Motor neuron (in vitro differentiated cells): ENCODE measurements around the gene RUNX1. TPM values are rescaled to one million over a fixed set of nuclear protein-coding genes. Genes with fewer than 3 reads are reported as not detected.

Experiments used
- ATAC-seq, 8 experiments: fragments of 200-7000 bp; cut with Tn5 transposase; replicated peaks in 6 of 8; 2 replicates each; pipeline ENCODE4 v1.8.0; 2021; ENCODE audit warnings: mild to moderate bottlenecking in 8 of 8, moderate library complexity in 8 of 8
- H3K27ac ChIP-seq, 2 donors: fragments of 250-450 bp; sonication (Bioruptor Pico); 2 replicates each; pipeline ENCODE4 v1.9.0; 2021; ENCODE audit warnings: antibody characterized with exemption in 2 of 2, mild to moderate bottlenecking in 2 of 2, moderate library complexity in 1 of 2
- H3K4me1 ChIP-seq, 2 donors: fragments of 250-450 bp; sonication (Bioruptor Pico); replicated peaks in 1 of 2; 2 replicates each; pipeline ENCODE4 v1.6.1; 2021; ENCODE audit warnings: antibody characterized with exemption in 2 of 2, mild to moderate bottlenecking in 2 of 2, moderate library complexity in 1 of 2
- H3K4me3 ChIP-seq, 5 donors: fragments of 250-450 bp; sonication (Bioruptor Pico); 2 replicates each; pipeline ENCODE4 v1.9.0; 2021; ENCODE audit warnings: antibody characterized with exemption in 5 of 5, mild to moderate bottlenecking in 5 of 5, moderate library complexity in 4 of 5
- WGBS, 10 experiments: fragments of 450-650 bp; shearing (Covaris generic); methylation state at CpG; one replicate each; pipeline ENCODE4 v1.0.0; 2022; 5-methylcytosine and 5-hydroxymethylcytosine counted together
- in situ Hi-C, 9 experiments: fragments of 400-800 bp; cut with MboI; loops; one replicate each; pipeline ENCODE4 v1.15.0; 2021; ENCODE audit warnings: low sequenced_read_pairs in 9 of 9, low pct_unique_long_range_greater_than_20kb in 2 of 9; ENCODE audit not compliant: unreplicated experiment in 9 of 9
- total RNA-seq, 8 experiments: library from RNA; unstranded; fragments of 300-600 nt; gene quantifications; 2 replicates each; pipeline versions ENCODE4 v1.2.3 to v1.2.4, GENCODE V29; 2022

The RUNX1 gene
- total RNA-seq, 8 experiments from 2014 or later: 0.05 to 49.0 (median 3.6) TPM

- no peak overlapping the region for H3K4me3 ChIP-seq
- H3K4me1 ChIP-seq: peaks cover 0 to 4% of the 10 kb centered on the region in 2 donors
- ATAC-seq: no peak
- H3K27ac ChIP-seq: no peak overlapping the region
- in situ Hi-C loops: no loop called here
- WGBS, 10 experiments: 52 to 100% (median 85%) methylated on average over 2 to 11 of the region's 15 CpGs; no CpG with 5 or more reads in 2 of the 10 experiments
Measured at GRCh38 chr21:34819357-34819999, 229.6 kb downstream of the RUNX1 start.

- H3K4me1 ChIP-seq: peaks cover 0 to 9% of the 10 kb centered on the region in 2 donors
- H3K27ac ChIP-seq: no peak overlapping the region
- in situ Hi-C loops: no loop called here
- WGBS, 10 experiments: 60 to 90% (median 85%) methylated on average over 1 to 5 of the region's 8 CpGs; no CpG with 5 or more reads in 4 of the 10 experiments
- H3K4me3 ChIP-seq: no peak overlapping the region
- ATAC-seq: peak in 1 of 8 experiments; percentile 21
Measured at GRCh38 chr21:34818662-34819158, 230.4 kb downstream of the RUNX1 start.

- WGBS, 10 experiments: 69 to 100% (median 84%) methylated on average over 1 to 7 of the region's 16 CpGs; no CpG with 5 or more reads in 3 of the 10 experiments
- Histone ChIP-seq H3K4me3 (no peak overlapping the region), H3K27ac (no peak overlapping the region), H3K4me1 (peaks cover 0 to 9% of the 10 kb centered on the region in 2 donors)
- no peak for ATAC-seq
- in situ Hi-C loops: no loop called here
Measured at GRCh38 chr21:34817821-34818661, 231.1 kb downstream of the RUNX1 start.

GRCh38 chr21:34815831-34816705 is 233.0 kb downstream of the RUNX1 start:
- H3K27ac ChIP-seq: no peak overlapping the region
- in situ Hi-C loops: no loop called here
- no peak for ATAC-seq
- peaks cover 3 to 17% of the 10 kb centered on the region in 2 donors for H3K4me1 ChIP-seq
- WGBS, 10 experiments: 80 to 100% (median 88%) methylated on average over 1 to 8 of the region's 9 CpGs; no CpG with 5 or more reads in 4 of the 10 experiments
- no peak overlapping the region for H3K4me3 ChIP-seq

GRCh38 chr21:34814529-34814951 is 234.6 kb downstream of the RUNX1 start:
- no peak overlapping the region for H3K4me3 ChIP-seq
- in situ Hi-C loops: no loop called here
- H3K4me1 ChIP-seq: peaks cover 6 to 20% of the 10 kb centered on the region in 2 donors
- no peak overlapping the region for H3K27ac ChIP-seq
- 50 to 100% (median 68%) methylated on average over 1 to 5 of the region's 6 CpGs; no CpG with 5 or more reads in 3 of the 10 experiments for WGBS, 10 experiments
- no peak for ATAC-seq

- ATAC-seq: peak in 2 of 8 experiments; percentile 10 to 11
- in situ Hi-C loops: no loop called here
- no peak overlapping the region for H3K4me3 ChIP-seq
- no peak overlapping the region for H3K27ac ChIP-seq
- 78 to 100% (median 89%) methylated on average over 2 to 5 of the region's 10 CpGs; no CpG with 5 or more reads in 2 of the 10 experiments for WGBS, 10 experiments
- H3K4me1 ChIP-seq: peaks cover 6 to 20% of the 10 kb centered on the region in 2 donors
Measured at GRCh38 chr21:34813266-34813894, 235.7 kb downstream of the RUNX1 start.

- Histone ChIP-seq H3K4me3 (no peak overlapping the region), H3K4me1 (peaks cover 6 to 20% of the 10 kb centered on the region in 2 donors), H3K27ac (no peak overlapping the region)
- 23 to 88% (median 70%) methylated on average over 2 to 7 of the region's 7 CpGs; no CpG with 5 or more reads in 3 of the 10 experiments for WGBS, 10 experiments
- ATAC-seq: peak in 5 of 8 experiments; percentile 4 to 73 (median 37)
- in situ Hi-C loops: no loop called here
Measured at GRCh38 chr21:34812504-34813265, 236.4 kb downstream of the RUNX1 start.

GRCh38 chr21:34811368-34811767 is 237.7 kb downstream of the RUNX1 start:
- H3K27ac ChIP-seq: no peak overlapping the region
- WGBS, 10 experiments: 40 to 100% (median 70%) methylated on average over 1 to 4 of the region's 4 CpGs; no CpG with 5 or more reads in 3 of the 10 experiments
- no peak overlapping the region for H3K4me3 ChIP-seq
- in situ Hi-C loops: no loop called here
- H3K4me1 ChIP-seq: peaks cover 6 to 20% of the 10 kb centered on the region in 2 donors
- ATAC-seq: no peak

- 50 to 100% (median 77%) methylated on average over 2 to 5 of the region's 6 CpGs; no CpG with 5 or more reads in 4 of the 10 experiments for WGBS, 10 experiments
- in situ Hi-C loops: no loop called here
- H3K4me1 ChIP-seq: peaks cover 6 to 20% of the 10 kb centered on the region in 2 donors
- no peak overlapping the region for H3K4me3 ChIP-seq
- peak in 3 of 8 experiments; percentile 30 to 45 (median 42) for ATAC-seq
- no peak overlapping the region for H3K27ac ChIP-seq
Measured at GRCh38 chr21:34810786-34811185, 238.3 kb downstream of the RUNX1 start.

GRCh38 chr21:34809822-34810221 is 239.3 kb downstream of the RUNX1 start:
- no peak overlapping the region for H3K27ac ChIP-seq
- no peak for ATAC-seq
- in situ Hi-C loops: no loop called here
- H3K4me1 ChIP-seq: peaks cover 6 to 17% of the 10 kb centered on the region in 2 donors
- H3K4me3 ChIP-seq: no peak overlapping the region
- 20 to 100% (median 80%) methylated on average over 1 to 6 of the region's 6 CpGs; no CpG with 5 or more reads in 3 of the 10 experiments for WGBS, 10 experiments

- Histone ChIP-seq H3K4me3 (no peak overlapping the region), H3K4me1 (peaks cover 6 to 11% of the 10 kb centered on the region in 2 donors), H3K27ac (no peak overlapping the region)
- 21 to 100% (median 62%) methylated on average over 1 to 4 of the region's 7 CpGs; no CpG with 5 or more reads in 5 of the 10 experiments for WGBS, 10 experiments
- ATAC-seq: peak in 2 of 8 experiments; percentile 16 to 28
- in situ Hi-C loops: no loop called here
Measured at GRCh38 chr21:34808569-34809204, 240.4 kb downstream of the RUNX1 start.
